Skin of body (tissue), 2 donors: ENCODE results near the gene PRND. TPM values are rescaled to one million over a fixed set of nuclear protein-coding genes. Genes with fewer than 3 reads are reported as not detected.
"Not testable (repeated sequence)": the region's sequence is repeated elsewhere in the genome, so short reads cannot be mapped to it uniquely, and the experiment has no call there.

Source experiments
- DNase-seq: peaks from one replicate; lab custom pipeline; 2025; lab: John Stamatoyannopoulos, UW
- total RNA-seq: library from RNA; depleted of rRNA; stranded (reverse); fragments of >200 nt; gene quantifications from one replicate; pipeline ENCODE4 v1.2.3, GENCODE V29; 2014

Gene PRND
- total RNA-seq, 1 donor from 2014 or later: 27.4 TPM

DNA sequence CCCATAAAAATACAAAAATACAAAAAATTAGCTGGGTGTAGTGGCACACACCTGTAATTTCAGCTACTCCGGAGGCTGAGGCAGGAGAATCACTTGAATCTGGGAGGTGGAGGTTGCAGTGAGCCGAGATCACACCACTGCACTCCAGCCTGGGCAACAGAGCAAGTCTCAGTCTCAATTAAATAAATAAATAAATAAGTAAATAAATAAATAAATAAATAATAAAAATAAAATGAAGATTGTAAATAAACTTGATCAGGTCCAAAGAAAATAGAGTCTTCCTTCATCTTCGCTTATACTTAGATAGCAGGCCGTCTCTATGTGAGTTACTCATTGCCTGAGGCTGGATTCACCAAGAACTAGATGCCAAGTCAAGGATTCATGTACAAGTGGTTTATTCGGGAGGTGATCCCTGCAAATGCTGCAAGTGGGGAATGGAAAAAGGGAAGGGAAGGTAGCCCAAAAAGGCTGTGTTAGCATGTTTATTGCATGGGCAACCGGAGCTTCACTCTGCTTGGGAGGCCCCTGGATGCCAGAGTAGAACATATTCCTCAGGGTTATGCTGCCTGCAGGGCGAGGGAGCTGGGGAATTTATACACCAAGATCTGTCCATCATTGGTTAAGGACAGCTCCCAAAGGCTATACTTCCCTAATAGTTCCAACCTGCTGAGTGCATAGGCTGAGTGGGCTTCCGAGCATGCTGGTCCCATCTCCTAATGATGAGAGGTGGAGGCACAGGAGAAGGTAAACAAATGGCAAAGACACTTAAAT lies 16.3 kb downstream of the PRND start:
- DNase-seq: no peak

DNA sequence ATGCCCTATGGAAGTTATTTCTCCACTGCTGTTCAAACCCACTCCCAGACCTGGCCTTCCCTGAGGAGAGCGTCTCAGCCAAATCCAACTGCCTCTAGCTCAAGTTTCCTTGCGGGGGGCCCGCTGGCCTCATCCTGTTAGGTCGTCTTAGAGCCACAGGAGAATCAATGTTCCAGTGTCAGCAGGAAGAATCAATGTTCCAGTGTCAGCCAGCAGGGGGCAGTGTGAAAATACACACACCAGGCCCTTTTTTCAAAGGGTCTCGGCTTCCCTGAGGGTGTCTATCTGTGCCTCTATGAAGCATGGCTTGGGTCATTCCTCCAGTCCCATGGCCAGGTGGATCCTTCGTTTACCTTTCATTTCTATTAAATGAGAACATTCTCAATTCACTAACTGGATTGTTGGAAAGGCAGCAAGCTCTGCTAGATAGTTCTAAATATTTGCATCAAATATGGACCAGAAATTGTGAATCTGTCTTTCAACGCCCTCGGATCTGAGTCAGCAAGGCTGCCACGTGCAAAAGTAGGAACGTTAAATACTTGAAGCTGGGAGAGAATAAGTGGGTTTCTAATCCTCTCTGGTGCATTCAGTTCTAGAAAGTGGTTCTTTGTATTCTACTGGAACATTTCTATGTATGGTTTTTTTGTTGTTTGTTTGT lies 19.2 kb downstream of the PRND start:
- no peak for DNase-seq

DNA sequence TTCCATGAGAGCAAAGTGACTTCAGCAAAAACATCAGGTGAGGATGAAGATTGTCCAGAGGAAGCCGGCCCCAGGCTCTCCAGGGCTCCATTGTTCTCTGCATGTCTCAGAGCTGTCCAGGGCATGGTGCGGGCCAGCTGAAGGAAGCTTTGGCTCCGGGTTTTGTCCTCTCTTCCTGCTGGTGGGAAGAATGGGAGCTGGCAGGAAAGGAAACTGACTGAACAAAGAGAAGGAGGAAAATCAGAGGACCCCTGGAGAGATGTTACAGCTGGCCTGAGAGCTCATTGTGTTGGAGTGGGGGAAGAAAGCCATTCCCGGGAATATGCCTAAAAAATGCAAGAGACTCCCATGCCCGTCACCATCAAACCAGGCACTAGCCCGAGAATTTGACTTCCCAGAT lies 27.1 kb downstream of the PRND start:
- no peak for DNase-seq

DNA sequence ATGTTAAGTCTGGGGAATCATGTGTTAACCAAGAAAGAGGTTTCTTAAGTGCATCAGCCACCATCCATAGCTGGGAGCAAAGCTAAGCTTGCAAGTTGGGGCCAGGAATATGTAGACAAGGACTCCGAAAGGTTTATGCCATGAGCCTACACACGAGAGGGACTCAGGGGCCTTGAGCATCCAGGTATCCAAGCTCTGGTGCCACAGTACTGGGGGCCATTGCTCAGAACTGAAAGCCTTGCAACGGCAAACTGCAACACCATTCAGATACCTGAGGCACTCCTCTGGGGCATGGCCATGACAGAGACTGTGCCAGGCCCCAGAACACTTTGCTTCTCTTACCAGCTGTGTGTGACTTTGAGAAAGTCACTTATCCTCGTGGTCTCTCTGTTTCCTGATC lies 27.6 kb downstream of the PRND start:
- DNase-seq: no peak

- no peak for DNase-seq
These were observed 28.7 kb downstream of the PRND start for GRCh38 chr20:4750381-4750780.

DNA sequence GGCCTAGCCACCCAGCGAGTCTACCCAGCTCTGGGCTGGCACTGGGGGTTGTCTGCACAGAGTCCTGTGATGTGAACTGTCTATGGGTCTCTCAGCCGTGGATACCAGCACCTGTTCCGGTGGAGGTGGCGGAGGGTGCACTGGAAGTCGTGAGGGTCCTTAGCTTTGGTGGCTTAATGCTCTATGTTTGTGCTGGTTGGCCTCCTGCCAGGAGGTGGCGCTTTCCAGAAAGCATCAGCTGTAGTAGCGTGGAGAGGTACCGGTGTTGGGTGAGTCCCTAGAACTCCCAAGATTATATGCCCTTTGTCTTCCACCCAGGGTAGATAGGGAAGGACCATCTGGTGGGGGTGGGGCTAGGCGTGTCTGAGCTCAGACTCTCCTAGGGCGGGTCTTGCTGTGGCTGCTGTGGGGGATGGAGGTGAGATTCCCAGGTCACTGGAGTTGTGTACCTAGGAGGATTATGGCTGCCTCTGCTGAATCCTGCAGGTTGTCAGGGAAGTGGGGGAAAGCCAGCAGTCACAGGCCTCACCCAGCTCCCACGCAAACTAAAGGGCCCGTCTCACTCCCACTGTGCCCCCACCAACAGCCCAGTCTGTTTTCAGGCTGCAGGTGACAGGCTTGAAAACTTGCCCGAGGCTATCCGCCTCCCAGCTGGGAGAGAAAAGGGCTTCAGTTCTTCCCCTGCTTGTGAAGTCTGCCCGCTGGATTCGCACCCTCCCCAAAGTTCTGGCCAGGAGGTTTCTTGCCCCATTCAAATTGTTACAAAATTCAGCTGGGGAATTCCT lies 37.6 kb downstream of the PRND start:
- not testable (repeated sequence) for DNase-seq

GRCh38 chr20:4763261-4763660 lies 41.6 kb downstream of the PRND start:
- no peak for DNase-seq

- DNase-seq: no peak
These were observed 42.2 kb downstream of the PRND start for GRCh38 chr20:4763723-4764510.

DNA sequence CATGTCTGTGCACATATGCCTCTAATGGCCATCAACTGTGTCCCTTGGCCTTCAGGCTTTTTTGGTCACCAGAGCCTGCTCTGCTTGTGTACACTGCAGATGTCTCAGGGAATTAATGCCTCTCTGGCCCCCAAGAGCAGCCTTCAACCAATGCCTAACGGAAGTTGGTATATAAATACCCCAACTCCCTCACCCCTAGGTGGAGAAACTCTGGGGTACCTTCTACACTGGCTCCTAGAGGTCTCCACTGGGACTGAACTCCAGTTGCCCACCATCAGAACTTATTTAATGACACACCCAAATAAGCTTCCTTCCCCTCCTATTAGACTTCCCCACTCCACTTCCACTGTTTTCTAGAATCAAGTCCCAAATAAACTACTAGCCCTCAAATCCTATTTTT lies 43.1 kb downstream of the PRND start:
- DNase-seq: no peak

DNA sequence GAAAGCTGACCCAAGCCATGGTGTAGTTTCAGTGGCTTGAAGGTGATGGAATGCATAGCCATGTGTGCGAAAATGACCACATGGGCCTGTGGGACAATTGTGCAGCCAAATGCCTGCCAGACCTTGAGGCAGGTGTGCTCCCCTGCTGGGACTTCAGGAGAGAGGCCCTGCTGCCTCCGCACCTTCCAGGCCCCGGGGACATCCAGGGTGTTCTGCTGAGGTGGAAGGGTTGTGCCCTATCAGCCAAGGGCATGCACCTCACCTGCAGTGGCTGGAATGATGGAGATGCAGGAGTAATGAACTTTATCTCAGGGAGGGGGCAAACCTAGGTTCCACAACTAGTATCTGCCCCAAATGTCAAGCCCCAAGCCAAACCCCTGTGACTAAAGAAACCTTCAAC lies 44.0 kb downstream of the PRND start:
- no peak for DNase-seq

DNA sequence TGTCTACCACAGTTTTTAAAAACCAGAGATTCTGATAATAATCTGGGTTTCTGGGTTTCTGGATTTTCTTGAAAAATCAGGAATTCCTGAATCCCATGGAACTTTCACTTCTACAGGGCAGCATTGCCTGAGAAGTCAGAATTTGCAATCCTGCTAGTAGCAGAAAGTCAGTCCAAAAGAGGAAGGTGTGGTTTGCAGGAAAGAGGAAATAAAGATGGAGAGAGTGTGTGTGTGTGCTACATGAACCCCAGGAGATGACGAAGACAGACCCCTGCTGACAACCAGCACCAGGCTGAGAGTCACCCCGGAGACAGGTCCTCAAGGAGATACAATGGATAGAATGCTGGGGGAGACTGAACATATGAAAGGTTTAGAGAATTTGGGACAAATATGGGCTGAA lies 44.9 kb downstream of the PRND start:
- DNase-seq: no peak

DNA sequence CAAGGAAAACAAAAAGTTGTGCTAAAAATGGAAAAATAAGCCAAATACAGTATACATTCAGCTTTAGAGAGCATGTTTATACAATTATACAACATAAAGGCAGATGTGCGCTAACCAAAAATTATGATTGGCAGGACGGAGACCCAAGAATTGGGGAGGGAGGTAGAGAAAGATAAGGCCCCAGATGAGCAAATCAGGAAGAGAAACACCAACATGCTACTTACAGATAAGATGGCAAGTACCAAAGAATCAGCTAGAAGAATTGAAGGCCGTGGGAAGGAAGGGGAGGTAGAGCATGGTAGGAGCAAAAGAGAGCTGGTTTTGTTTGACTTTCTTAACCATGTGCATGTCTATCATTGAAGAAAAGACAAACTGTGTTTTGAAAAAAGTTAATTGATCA lies 45.4 kb downstream of the PRND start:
- DNase-seq: no peak

DNA sequence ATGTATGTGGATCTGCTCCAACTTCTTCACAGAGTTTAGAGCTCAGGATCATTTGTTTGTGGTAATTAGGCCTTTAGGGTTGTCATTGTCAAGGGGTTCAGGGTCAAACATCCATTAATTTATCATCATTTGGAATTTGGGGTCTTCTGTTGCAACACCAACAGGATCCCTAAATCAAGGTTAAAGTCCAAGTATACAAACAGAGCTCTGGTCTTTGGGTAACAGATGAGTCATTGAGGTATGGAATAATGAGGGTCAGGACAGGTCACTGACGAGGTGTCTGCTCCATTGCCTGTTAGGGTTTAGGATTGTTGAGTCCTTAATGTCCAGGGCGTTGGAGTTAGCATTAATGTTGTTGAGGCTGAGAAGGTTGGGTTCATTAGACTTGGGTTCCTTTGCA lies 47.6 kb downstream of the PRND start:
- no peak for DNase-seq

GRCh38 chr20:4770026-4770425 lies 48.3 kb downstream of the PRND start:
- DNase-seq: no peak

DNA sequence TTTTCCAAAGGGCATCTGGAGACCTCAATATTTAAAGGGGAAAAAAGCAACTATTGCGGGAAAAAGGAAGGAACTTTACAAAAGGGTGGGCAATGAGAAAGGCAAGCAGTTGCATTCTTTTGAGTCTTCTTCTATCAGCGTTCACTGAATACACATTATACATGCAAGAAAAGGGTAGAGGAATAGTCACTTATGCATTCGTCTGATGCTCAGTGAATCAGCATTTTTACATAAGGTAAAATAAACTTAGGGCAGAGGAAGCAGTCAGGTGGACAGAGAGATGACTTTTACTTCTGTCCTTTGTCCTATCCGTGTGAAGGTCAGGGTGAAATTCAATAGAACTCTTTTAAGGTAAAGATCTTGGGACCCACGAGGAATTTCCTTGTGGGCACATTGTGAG lies 49.3 kb downstream of the PRND start:
- no peak for DNase-seq

DNA sequence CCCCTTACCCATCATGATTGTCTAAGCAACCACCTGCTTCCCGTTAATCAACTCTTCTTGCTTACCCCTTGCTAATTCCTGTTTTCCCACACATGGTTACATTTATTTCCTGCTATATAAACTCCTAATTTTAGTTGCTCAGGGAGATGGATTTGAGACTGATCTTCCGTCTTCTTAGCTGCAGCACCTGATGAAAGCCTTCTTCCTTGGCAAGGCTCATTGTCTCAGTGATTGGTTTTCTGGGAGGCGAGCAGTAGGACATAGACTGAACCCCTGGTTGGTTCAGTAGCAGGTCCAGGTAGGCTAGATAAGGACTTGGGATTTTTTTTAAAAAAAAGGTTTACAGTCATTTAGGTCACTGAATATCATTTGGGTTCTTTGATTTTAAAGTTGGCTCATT lies 50.4 kb downstream of the PRND start:
- DNase-seq: no peak

DNA sequence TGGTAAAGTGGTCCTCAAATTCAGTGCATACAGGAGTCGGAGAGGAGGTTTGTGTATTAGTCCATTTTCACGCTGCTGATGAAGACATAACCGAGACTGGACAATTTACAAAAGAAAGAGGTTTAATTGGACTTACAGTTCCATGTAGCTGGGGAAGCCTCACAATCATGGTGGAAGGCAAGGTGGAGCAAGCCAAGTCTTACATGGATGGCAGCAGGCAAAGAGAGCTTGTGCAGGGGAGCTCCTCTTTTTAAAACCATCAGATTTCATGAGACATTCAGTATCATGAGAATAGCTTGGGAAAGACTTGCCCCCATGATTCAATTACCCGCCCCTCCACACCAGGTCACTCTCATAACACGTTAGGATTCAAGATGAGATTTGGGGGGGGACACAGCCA lies 51.3 kb downstream of the PRND start:
- DNase-seq: not testable (repeated sequence)

GRCh38 chr20:4773736-4774135 lies 52.0 kb downstream of the PRND start:
- no peak for DNase-seq

GRCh38 chr20:4774207-4774606 lies 52.5 kb downstream of the PRND start:
- DNase-seq: no peak

- no peak for DNase-seq
These were observed 53.8 kb downstream of the PRND start for GRCh38 chr20:4775322-4776078.

- no peak for DNase-seq
These were observed 54.4 kb downstream of the PRND start for GRCh38 chr20:4776079-4776630.
